Mesenchymal stem cell (in vitro differentiated cells and primary cell): ENCODE measurements around the gene RSPH3.
"Not testable (repeated sequence)": the region's sequence is repeated elsewhere in the genome, so short reads cannot be mapped to it uniquely, and the experiment has no call there.

Experiments
- DNase-seq: peaks from one replicate; pipeline ENCODE4 v3.0.0-alpha.2; 2013
- H2AFZ ChIP-seq: one replicate; pipeline ENCODE4 v1.6.1; 2013; ENCODE audit warnings: low read depth, mild to moderate bottlenecking, control low read depth, inconsistent platforms, low read length, moderate library complexity
- H2AK5ac ChIP-seq: 2 replicates; pipeline ENCODE4 v1.6.1; 2013; ENCODE audit warnings: low read length, moderate library complexity, mild to moderate bottlenecking, inconsistent platforms; ENCODE audit not compliant: severe bottlenecking
- H2BK120ac ChIP-seq: one replicate; pipeline ENCODE4 v1.6.1; 2013; ENCODE audit warnings: low read depth, mild to moderate bottlenecking, inconsistent platforms, low read length, moderate library complexity
- H2BK12ac ChIP-seq, 2 experiments: one replicate each; pipeline ENCODE4 v1.6.1; 2013; ENCODE audit warnings: inconsistent platforms in 2 of 2, low read length in 2 of 2, mild to moderate bottlenecking in 2 of 2, moderate library complexity in 2 of 2, control low read depth in 1 of 2
- H2BK15ac ChIP-seq: one replicate; pipeline ENCODE4 v1.6.1; 2013; ENCODE audit warnings: mild to moderate bottlenecking, low read depth, inconsistent platforms; ENCODE audit not compliant: poor library complexity, severe bottlenecking
- H2BK5ac ChIP-seq: 2 replicates; pipeline ENCODE4 v1.6.1; 2013; ENCODE audit warnings: low read depth, mild to moderate bottlenecking, low read length, control low read depth, inconsistent platforms; ENCODE audit not compliant: poor library complexity, severe bottlenecking
- H3K14ac ChIP-seq, 2 experiments: one replicate each; pipeline ENCODE4 v1.6.1; 2013; ENCODE audit warnings: inconsistent platforms in 2 of 2, low read length in 2 of 2, control low read depth in 1 of 2, mild to moderate bottlenecking in 1 of 2, moderate library complexity in 1 of 2
- H3K18ac ChIP-seq, 2 experiments: one replicate each; pipeline ENCODE4 v1.6.1; 2013; ENCODE audit warnings: inconsistent platforms in 2 of 2, low read length in 2 of 2, control low read depth in 1 of 2, low read depth in 1 of 2, mild to moderate bottlenecking in 1 of 2
- H3K23ac ChIP-seq, 2 experiments: one replicate each; pipeline ENCODE4 v1.6.1; 2013; ENCODE audit warnings: inconsistent platforms in 2 of 2, low read length in 2 of 2, mild to moderate bottlenecking in 2 of 2, moderate library complexity in 2 of 2, control low read depth in 1 of 2
- H3K27ac ChIP-seq: 2 replicates; pipeline ENCODE4 v1.5.1; 2013; ENCODE audit warnings: mild to moderate bottlenecking, moderate library complexity, low read length, control low read depth, inconsistent platforms; ENCODE audit not compliant: poor library complexity, severe bottlenecking
- H3K27me3 ChIP-seq, 2 experiments: 2 replicates each; pipeline versions ENCODE4 v1.6.1 to v1.7.0; 2013; ENCODE audit warnings: low read length in 2 of 2, mild to moderate bottlenecking in 2 of 2, moderate library complexity in 2 of 2, control low read depth in 1 of 2, inconsistent platforms in 1 of 2; ENCODE audit not compliant: control insufficient read depth in 1 of 2, insufficient read depth in 1 of 2
- H3K36me3 ChIP-seq, 2 experiments: 2 replicates each; pipeline versions ENCODE4 v1.6.1 to v1.7.0; 2013; ENCODE audit warnings: low read length in 2 of 2, control low read depth in 1 of 2, inconsistent platforms in 1 of 2, low read depth in 1 of 2, mild to moderate bottlenecking in 1 of 2; ENCODE audit not compliant: insufficient read depth in 2 of 2, control insufficient read depth in 1 of 2
- H3K4ac ChIP-seq, 2 experiments: one replicate each; pipeline ENCODE4 v1.6.1; 2013; ENCODE audit warnings: inconsistent platforms in 2 of 2, low read length in 2 of 2, mild to moderate bottlenecking in 2 of 2, moderate library complexity in 2 of 2, control low read depth in 1 of 2, low read depth in 1 of 2
- H3K4me1 ChIP-seq: 2 replicates; pipeline ENCODE4 v1.6.1; 2013; ENCODE audit warnings: low read depth, low read length, control low read depth; ENCODE audit not compliant: control insufficient read depth, insufficient read depth
- H3K4me2 ChIP-seq: 2 replicates; pipeline ENCODE4 v1.6.1; 2013; ENCODE audit warnings: low read length, mild to moderate bottlenecking, inconsistent platforms; ENCODE audit not compliant: poor library complexity, severe bottlenecking
- H3K4me3 ChIP-seq, 2 experiments: 2 replicates each; pipeline versions ENCODE4 v1.5.1 to v1.7.0; 2013; ENCODE audit warnings: low read length in 2 of 2, mild to moderate bottlenecking in 2 of 2, control low read depth in 1 of 2, low read depth in 1 of 2; ENCODE audit not compliant: insufficient read depth in 1 of 2
- H3K79me1 ChIP-seq: replicated peaks from 2 replicates; pipeline ENCODE4 v1.6.1; 2013; ENCODE audit warnings: mild to moderate bottlenecking, control low read depth, low read length, inconsistent platforms; ENCODE audit not compliant: poor library complexity, severe bottlenecking
- H3K9ac ChIP-seq: 2 replicates; pipeline ENCODE4 v1.7.0; 2013; ENCODE audit warnings: mild to moderate bottlenecking, low read length, moderate library complexity
- H3K9me3 ChIP-seq: 2 replicates; pipeline ENCODE4 v1.7.0; 2013; ENCODE audit warnings: mild to moderate bottlenecking, low read length; ENCODE audit not compliant: control insufficient read depth
- H4K8ac ChIP-seq: one replicate; pipeline ENCODE4 v1.6.1; 2013; ENCODE audit warnings: inconsistent platforms, mild to moderate bottlenecking, low read length, moderate library complexity
- H4K91ac ChIP-seq: one replicate; pipeline ENCODE4 v1.6.1; 2013; ENCODE audit warnings: mild to moderate bottlenecking, low read length, inconsistent platforms
- WGBS: methylation state at CpG from one replicate; pipeline ENCODE4 v1.1.7; 2013; ENCODE audit warnings: mixed read lengths; 5-methylcytosine and 5-hydroxymethylcytosine counted together

Gene RSPH3

DNA sequence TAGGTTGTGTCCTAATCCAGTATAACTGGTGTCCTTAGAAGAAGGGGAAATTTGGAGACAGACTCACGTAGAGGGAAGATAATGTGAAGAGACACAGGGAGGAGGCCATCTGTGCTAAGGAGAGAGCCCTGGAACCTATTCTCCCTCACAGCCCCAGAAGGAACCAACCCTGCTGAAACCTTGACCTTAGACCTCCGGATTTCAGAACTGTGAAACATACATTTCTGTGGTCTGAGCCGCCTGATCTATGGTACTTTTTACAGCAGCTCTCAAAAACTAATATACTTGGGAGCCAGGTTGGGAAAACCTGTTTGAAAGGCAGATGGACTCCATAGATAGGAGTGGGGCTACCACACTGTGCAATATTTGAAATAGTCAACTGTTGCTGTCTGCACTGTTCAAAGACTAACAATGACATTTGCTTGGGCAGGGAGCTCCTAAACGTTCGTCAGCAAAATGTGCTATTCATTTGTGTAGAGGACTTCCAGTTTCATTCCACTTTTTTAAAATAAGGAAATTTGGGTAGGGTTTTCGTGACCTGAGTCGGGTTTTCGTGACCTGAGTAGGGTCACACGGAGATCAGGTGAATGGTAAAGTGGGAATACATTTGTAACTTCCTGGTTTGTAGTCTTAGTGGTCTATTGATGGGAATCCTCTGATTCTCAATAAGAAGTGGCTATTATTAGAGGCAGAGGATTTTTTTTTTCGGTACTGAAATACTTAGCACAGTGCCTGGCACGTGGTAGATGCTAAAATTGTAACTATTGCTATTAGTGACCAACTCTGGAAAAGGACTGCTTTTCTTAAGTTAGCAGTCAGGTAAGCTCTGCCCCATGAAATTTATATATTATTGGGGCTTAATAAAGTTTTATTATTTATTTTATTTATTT, 33.4 kb upstream of the RSPH3 start:
- Histone ChIP-seq H2AFZ (no peak overlapping the region), H2BK5ac (no peak overlapping the region), H3K9ac (no peak overlapping the region), H3K4me2 (no peak overlapping the region), H3K9me3 (no peaks in the 10 kb centered on the region), H3K79me1 (no peaks in the 10 kb centered on the region), H3K4ac (no peak overlapping the region), H2AK5ac (no peak overlapping the region), H3K4me3 (no peak overlapping the region), H3K36me3 (no peaks in the 10 kb centered on the region), H2BK12ac (no peak overlapping the region), H3K4me1 (no peaks in the 10 kb centered on the region), H2BK120ac (no peak overlapping the region), H3K27ac (no peak overlapping the region), H3K14ac (no peak overlapping the region), H3K27me3 (no peaks in the 10 kb centered on the region), H4K91ac (no peak overlapping the region), H3K23ac (no peak overlapping the region), H4K8ac (no peak overlapping the region), H2BK15ac (no peak overlapping the region), H3K18ac (no peak overlapping the region)
- WGBS = 86% methylated on average over 11 of the region's 11 CpGs
- no peak for DNase-seq

GRCh38 chr6:159031846-159032245, 31.8 kb upstream of the RSPH3 start:
- H3K14ac ChIP-seq = no peak overlapping the region
- H2AFZ ChIP-seq = no peak overlapping the region
- H3K9me3 ChIP-seq = no peaks in the 10 kb centered on the region
- H3K18ac ChIP-seq = no peak overlapping the region
- H3K4me3 ChIP-seq = no peak overlapping the region
- H2BK15ac ChIP-seq = no peak overlapping the region
- no peaks in the 10 kb centered on the region for H3K27me3 ChIP-seq
- no peaks in the 10 kb centered on the region for H3K79me1 ChIP-seq
- H3K4me1 ChIP-seq = no peaks in the 10 kb centered on the region
- no peak overlapping the region for H3K9ac ChIP-seq
- no peak overlapping the region for H4K91ac ChIP-seq
- H3K36me3 ChIP-seq = no peaks in the 10 kb centered on the region
- no peak overlapping the region for H4K8ac ChIP-seq
- no peak for DNase-seq
- 89% methylated on average over 4 of the region's 5 CpGs for WGBS
- H3K4ac ChIP-seq = no peak overlapping the region
- H2AK5ac ChIP-seq = no peak overlapping the region
- H3K27ac ChIP-seq = no peak overlapping the region
- H2BK5ac ChIP-seq = no peak overlapping the region
- H2BK120ac ChIP-seq = no peak overlapping the region
- no peak overlapping the region for H2BK12ac ChIP-seq
- H3K4me2 ChIP-seq = no peak overlapping the region
- H3K23ac ChIP-seq = no peak overlapping the region

DNA sequence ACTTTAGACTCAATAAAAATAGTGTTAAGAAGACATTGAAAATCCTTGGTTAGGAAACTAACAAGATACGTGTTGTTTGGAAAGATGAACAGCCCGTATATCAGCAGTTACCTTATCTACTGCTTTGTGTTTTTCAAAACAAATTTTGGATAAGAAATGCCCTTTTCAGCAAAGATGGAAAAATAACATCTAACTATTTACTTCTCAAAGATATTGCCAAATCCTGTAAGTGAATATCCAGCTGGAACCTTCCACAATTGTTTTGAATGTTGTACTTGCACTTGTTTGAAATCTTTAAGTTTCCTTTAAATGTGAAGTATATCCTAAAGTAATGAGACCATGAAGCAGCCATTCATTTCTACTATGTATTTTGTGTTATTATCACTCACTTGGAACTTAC, 30.2 kb upstream of the RSPH3 start:
- no peak overlapping the region for H3K4ac ChIP-seq
- H3K27me3 ChIP-seq = no peaks in the 10 kb centered on the region
- H3K27ac ChIP-seq = no peak overlapping the region
- WGBS = 100% methylated on average over 2 of the region's 2 CpGs
- H2BK12ac ChIP-seq = no peak overlapping the region
- H4K91ac ChIP-seq = no peak overlapping the region
- H2BK120ac ChIP-seq = no peak overlapping the region
- no peak overlapping the region for H2AFZ ChIP-seq
- H2BK5ac ChIP-seq = no peak overlapping the region
- H3K23ac ChIP-seq = no peak overlapping the region
- no peak for DNase-seq
- no peak overlapping the region for H4K8ac ChIP-seq
- H3K79me1 ChIP-seq = no peaks in the 10 kb centered on the region
- H3K4me2 ChIP-seq = no peak overlapping the region
- no peaks in the 10 kb centered on the region for H3K36me3 ChIP-seq
- H3K4me3 ChIP-seq = no peak overlapping the region
- H3K9me3 ChIP-seq = no peaks in the 10 kb centered on the region
- H3K4me1 ChIP-seq = no peaks in the 10 kb centered on the region
- H3K14ac ChIP-seq = no peak overlapping the region
- H2AK5ac ChIP-seq = no peak overlapping the region
- H3K9ac ChIP-seq = no peak overlapping the region
- no peak overlapping the region for H2BK15ac ChIP-seq
- H3K18ac ChIP-seq = no peak overlapping the region

GRCh38 chr6:159025224-159025623, 25.2 kb upstream of the RSPH3 start:
- H2BK5ac ChIP-seq, H3K36me3 ChIP-seq, H2BK120ac ChIP-seq, H2BK15ac ChIP-seq, H3K18ac ChIP-seq, H3K4me2 ChIP-seq, H3K27ac ChIP-seq, H3K14ac ChIP-seq, H3K4ac ChIP-seq, H4K91ac ChIP-seq, H3K4me3 ChIP-seq, H3K27me3 ChIP-seq, H3K23ac ChIP-seq, H3K4me1 ChIP-seq, H2AK5ac ChIP-seq, H2BK12ac ChIP-seq, H4K8ac ChIP-seq, H3K9me3 ChIP-seq, H2AFZ ChIP-seq, H3K79me1 ChIP-seq, DNase-seq, H3K9ac ChIP-seq: not testable (repeated sequence)
- WGBS = 97% methylated on average over 1 of the region's 1 CpG
